D341Med (cell line): ENCODE data around the gene TMEM253.

ENCODE experiments used
- DNase-seq: peaks from one replicate; pipeline ENCODE4 v3.0.0; 2012; ENCODE audit warnings: low spot score

TMEM253 gene

DNA sequence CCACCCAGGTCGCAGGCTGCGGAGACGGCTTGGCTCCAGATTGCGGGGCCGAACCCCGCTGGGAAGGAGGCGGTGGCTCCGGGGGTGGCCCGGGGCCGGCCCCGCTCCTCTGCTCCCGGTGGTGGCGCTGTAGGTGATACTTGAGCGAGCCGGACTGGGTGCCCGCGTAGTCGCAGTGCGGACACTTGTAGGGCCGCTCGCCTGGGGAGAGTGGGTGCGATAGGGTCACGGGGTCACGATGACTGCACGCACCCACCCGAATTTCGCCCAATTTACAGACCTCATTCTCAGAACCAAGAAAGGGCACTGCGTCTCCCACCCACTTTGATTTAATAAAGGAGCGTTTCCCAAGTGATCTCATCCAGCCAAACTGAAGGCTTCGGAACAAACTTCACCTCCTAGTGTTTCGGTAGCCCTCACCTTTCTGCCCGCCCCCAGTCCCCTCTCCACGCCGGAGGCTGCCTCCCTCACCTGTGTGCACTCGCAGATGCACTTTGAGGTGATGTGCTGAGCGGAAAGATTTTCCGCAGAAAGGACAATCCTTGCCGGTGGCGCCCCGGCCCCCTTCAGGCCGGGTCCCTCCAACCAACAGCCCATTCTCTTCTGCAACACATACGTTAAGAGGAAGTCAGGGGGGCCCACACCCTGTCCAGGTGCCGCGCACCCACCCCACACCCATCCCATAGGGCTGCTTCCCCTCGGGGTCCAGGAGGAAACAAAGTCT, 9.8 kb upstream of the TMEM253 start:
- DNase-seq: no peak

DNA sequence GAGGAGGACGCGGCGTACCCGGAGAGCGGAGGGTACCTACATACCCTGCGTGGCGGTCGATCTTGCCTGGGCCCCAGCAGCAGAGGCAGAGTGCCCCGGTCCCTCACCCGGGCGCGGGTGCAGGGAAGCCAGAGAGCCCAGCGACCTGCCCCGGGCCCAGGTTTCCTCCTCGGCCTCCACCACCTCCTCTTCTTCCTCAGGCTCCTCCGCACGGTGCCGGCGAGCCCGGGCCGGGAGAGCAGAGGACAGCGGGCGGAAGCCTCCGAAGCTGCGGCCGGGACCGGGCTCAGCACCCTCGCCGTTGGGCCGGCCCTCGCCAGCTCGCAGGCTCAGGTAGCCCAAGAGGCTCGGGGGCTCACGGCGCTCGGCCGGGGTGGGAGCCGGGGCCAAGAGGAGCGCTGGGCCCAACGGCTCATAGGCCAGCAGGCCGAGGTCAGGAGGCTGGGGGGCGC, 9.0 kb upstream of the TMEM253 start:
- DNase-seq: no peak

DNA sequence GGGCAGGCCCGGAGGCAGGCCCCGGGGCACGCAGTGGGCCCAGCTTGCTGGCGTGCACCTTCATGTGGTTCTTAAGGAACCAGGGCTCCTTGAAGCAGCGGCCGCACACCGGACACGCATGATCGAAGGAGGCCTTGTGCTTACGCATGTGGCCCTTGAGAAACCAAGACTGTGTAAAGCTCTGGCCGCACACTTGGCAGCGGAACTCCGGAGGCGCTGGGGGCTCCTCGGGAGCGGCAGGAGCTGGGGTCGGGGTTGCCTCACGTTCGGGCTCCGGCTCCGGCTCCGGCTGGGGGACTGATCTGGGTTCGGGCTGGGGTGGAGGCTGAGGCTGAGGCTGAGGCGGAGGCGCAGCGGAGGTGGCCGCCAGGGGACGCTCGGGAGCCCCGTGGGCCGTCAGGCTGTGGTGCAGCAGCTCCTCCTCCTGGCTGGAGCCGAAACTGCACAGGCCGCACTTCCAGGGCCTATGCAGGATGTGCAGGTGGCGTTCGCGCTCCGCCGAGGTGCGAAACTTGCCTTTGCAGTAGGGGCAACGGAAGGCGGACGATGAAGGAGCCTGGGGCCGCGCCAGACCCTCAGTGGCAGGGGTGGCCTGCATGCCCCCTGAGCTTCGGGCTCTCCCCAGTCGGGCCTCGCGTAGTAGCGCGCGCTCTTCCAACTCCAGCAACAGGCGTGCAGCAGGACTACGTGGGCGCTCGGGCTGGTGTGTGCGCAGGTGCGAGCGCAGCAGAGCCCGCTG, 8.4 kb upstream of the TMEM253 start:
- peak; percentile 91 for DNase-seq

DNA sequence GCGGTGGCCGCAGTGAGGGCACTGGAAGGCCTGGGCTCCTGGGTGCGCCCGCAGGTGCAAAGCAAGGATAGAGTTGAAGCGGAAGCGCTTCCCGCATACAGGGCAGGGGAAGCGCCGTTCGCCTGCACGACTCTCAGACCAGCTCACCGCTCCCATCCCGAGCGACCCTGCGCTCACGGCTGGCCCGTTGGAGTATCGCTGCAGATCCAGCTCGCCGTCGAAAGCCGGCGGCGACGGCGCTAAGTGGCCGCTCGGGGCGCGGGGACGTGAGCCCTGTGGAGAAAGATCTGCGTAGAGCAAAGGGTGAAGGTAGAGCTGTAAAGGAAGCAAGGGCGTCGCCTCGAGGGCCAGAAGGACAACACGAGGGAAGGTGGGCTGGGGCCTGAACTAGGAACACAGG, 7.8 kb upstream of the TMEM253 start:
- DNase-seq: no peak

DNA sequence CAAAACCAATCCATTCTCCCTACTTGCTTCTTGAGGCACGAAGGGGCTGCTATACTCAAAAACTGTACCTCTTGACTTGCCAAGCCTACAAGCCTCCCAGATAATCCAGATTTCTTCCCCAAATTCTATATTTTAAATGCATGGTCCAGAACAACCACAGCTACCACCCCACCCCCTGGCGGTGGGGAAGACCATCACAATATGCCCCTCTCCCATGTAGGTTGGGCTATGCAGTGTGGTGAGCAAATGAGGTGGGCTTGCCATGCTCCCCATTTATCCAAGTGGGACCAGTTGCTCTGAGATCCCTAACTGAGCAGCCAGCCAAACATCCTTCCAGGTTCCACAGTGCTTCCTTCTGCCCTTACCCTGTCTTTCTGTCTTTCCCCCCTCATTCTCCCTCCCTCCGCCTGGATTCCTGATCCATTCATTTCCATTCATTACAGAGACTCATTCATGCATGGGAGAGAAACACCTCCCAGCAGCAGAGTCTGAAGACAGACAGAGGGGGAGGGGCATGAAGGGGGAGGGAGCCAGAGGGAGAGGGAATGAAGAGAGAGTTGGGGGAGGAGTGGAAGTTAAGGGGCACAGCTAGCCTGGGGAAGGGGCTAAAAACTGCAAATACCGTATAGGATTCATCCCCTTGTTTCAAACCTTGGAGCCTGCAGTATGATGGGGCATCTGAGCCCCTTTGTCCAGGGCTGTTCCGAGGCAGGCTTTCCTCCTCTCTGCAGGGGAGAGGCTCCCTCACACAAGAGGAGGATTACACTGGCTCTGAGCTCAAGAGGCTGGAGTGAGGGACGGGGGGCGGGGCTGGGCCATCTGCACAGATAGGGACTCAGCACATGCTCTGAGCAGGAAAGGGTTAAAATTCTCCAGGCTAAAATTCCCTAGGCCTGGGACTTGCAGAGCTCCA, 6.8 kb upstream of the TMEM253 start:
- peak; percentile 85 for DNase-seq

GRCh38 chr14:21095430-21096205, 5.2 kb upstream of the TMEM253 start:
- DNase-seq: peak; percentile 58

- DNase-seq: no peak
Measured at GRCh38 chr14:21096438-21096837, 4.4 kb upstream of the TMEM253 start.

- no peak for DNase-seq
Measured at GRCh38 chr14:21096978-21097635, 3.8 kb upstream of the TMEM253 start.

- DNase-seq: no peak
Measured at GRCh38 chr14:21097636-21098075, 3.2 kb upstream of the TMEM253 start.

GRCh38 chr14:21098076-21098891, 2.6 kb upstream of the TMEM253 start, which contains the start of gene ZNF219:
TSS of gene ZNF219 (minus strand) at chr14:21098655. CDS start at chr14:21093591, 5,064 bp downstream.
- peak; percentile 80 for DNase-seq

DNA sequence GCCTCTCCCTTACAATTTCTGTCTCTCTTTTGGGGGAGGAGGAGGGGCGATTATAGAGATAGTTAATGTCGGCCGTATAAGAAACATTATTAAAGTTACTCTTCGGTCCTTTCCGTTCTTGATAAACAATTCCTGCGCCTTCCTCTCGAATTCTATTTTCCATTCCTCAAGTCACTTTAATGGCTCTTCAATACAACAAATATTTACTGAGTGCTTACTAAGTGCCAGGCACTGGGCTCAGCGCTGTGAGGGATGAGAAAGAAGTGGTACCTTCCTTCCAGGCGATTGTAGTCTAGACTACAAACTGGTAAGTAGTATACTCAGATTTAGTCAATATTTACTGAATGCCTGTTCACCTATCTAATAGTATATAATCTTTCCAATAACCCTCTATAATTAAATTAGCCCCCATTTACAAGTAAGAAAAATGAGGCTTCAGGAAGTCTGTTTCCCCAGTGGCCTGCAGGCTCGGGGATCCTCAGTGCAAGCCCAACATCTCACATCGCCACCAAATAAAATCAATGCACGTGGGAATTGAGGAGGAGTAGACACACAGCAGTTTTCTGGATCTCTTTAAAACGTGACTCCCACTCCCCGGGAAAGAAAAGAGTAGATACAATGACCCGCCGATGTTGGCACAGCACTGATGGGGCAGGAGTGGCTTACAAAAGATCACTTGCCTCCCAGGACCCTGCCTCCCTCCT, 1.8 kb upstream of the TMEM253 start:
- no peak for DNase-seq

DNA sequence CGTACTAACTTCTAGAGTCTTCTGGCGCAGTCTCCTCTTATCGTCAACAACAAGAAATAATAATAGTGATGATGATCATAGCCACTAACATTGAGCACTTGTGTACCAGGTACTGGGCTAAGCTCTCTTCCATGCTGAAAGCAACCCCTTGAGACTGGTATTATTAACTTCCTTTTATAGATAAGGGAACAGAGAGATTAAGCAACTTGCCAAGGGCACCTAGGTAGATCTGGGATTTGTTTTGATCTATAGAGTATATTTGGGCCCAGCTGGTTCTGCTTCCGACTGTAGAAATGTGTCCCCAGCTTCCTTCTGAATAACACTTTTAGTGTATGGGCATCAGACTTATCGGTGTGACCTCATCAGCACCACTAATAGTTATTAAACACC, 1.3 kb upstream of the TMEM253 start:
- DNase-seq: no peak

- no peak for DNase-seq
Measured at GRCh38 chr14:21101802-21102413, 1.0 kb downstream of the TMEM253 start.

DNA sequence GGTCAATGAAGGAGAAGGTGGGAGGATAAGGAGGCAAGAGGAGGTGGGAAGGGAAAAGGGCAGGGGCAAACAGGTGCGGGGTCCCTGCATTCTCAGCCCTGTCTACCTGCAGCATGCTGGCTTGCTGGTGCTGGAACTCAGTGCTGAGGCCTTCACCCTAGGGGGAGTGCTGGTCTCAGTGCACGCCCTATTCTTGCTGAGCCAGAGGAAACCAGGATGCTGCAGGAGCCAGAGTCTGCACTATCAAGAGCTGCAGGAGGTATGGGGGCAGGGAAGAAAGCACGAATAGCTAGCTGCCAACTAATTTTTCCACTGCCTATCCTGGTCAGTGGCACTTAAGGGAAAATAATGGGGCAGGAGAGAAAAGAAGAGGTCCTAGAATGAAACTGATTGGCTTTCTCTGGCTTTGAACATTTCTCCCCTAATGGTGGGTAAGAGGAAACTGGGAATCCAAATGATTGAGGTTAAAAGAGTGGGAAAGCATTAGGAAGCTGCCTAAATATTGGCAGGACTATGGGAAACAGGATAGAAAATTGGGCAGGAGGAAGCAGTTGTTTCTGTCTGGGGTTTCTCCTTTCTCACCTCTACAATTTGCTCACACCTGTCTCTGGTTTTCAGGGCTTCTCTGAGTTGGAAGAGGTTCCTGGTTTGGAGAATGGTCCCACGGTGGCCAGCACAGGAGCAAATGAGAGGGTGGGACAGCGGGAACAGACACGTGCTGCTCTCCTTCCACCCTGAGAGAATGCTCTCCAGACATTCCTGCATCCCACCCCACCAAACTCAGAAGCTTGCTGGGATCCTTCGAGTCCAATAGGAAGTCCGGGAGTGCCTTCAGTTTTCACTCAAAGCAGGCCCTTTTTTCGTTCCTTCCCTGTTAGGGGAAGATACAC, 1.9 kb downstream of the TMEM253 start:
- DNase-seq: no peak

DNA sequence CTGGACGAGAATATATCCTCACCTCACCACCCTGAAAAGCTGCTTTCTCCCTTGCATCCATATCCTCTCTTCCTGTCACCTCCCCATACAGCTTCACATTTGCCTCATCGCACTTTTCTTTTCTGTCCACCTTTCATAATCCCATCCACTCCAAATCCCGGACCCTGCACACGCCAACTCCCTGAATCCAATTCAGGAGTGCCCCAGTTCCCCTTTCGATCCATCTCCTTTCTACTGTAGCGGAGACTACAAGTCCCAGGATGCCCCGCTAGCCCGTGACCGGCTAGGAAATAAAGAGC, 2.5 kb downstream of the TMEM253 start:
- DNase-seq: no peak

DNA sequence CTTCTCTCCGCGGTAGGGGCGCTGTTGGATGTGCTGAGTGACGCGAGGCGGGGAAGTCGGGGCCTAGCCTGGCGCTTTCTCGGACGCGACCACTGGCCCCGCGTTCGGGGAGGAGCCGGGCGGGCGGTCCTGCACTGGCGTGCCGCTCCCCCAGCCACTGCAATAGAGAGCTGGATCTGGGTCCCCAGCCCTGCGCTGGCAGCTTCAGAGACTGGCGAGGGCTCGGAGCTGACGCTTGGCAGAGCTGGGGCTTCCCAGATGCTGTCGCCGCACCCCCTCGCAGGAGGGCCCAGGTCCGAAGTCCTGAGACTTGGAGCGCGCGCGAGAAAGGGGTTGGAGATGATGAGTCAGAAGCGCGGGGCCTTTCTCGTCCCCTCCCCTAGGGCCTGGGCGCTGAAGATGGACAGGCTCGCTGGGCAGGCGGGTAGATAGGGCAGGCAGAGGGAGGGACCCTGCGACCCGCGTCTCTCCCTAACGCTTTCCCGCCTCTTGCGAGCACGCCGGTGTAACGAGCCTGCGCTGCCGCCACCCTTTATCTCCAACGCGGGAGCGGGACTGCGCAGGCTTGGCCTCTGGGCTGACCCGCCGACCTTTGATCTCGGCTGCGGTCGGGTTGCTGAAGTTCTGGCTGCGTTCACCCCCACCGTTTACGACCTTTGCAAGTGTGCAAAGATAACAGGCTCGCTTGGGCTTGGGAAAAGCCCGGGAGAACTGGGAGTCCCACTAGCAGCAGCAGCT, 3.0 kb downstream of the TMEM253 start:
- DNase-seq: peak; percentile 92

DNA sequence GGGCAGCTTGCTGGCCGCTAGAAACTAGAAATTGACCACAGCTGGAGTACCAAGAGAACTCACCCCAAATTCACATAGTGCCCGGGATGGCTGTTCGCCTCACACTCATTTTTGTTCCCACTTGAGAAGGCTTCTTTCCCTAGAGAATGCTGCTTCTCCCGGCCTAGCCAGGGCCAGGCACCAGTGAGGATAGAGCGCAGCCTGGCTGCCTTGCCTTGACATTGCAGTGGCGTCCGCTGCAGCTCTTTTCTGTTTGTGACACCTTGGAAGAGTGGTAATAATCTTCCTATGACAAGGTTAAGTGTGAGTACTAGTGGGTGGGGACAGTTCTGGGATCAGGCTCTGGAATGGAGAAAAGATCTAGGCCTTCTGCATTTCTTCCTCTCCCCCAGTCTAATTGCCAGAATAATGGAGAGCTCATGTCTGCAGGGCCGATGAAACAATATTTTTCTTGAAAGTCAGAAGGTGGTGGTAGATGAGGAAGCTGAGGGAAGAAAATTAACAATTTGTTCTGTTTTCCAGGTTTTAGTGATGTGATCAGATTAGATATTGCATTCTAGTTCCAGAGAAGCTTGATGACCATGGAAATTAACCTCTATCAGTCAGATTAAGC, 3.7 kb downstream of the TMEM253 start:
- peak; percentile 85 for DNase-seq
